ENCODE results near the gene COX6B2. TPM values are rescaled to one million over a fixed set of nuclear protein-coding genes. Genes with fewer than 3 reads are reported as not detected.

The COX6B2 gene
- polyA plus RNA-seq, 1 of the 3 experiments (the other 2 are of a cell fraction), result 0.74 TPM

GRCh38 chr19:55373993-55374757 lies 19.7 kb upstream of the COX6B2 start:
- Histone ChIP-seq H3K9me2 (no peaks in the 10 kb centered on the region), H3F3A (replicated peaks; ENCODE audit: insufficient read depth) (peaks cover 20% of the 10 kb centered on the region), H3K4me3 (ENCODE audit: low read depth in 2 of 2, low read length in 1 of 2) (no peak overlapping the region), H2AFZ (ENCODE audit: low read depth) (peak overlapping the region; percentile 72; the same call in 1 of the 2 replicates), H3K4me1 (ENCODE audit: control insufficient read depth in 1 of 2, insufficient read depth in 2 of 2, low read depth in 1 of 2, low read length in 1 of 2) (peaks cover 25 to 28% of the 10 kb centered on the region in 2 experiments; a peak in 3 of 4 replicates), H3K27me3 (ENCODE audit: insufficient read depth) (no peaks in the 10 kb centered on the region), H3K9ac (peak overlapping the region; percentile 11; the same call in 1 of the 2 replicates), H3K36me3 (replicated peaks in 1 of 2; ENCODE audit: control insufficient read depth in 1 of 2, insufficient read depth in 2 of 2, low read length in 1 of 2) (no peaks in the 10 kb centered on the region), H4K20me1 (ENCODE audit: insufficient read depth) (no peaks in the 10 kb centered on the region), H3K4me2 (peak overlapping the region; percentile 50), H3K79me2 (ENCODE audit: insufficient read depth) (peaks cover 7% of the 10 kb centered on the region), H3K9me3 (no peaks in the 10 kb centered on the region), H3K27ac (ENCODE audit: low read depth in 2 of 2, low read length in 1 of 2) (peak overlapping the region in 1 of 2 experiments; percentile 46; a peak in 2 of 4 replicates)
- CTCF ChIA-PET, result interaction anchor here (0.7 to 3.1 kb wide), 2 partner anchors 10 to 72 kb away, joined by 3 to 12 read pairs; partner anchors contain the start of gene TMEM238
- WGBS (ENCODE audit: low lambda C conversion rate), result 27% methylated on average over 11 of the region's 31 CpGs
- TF ChIP-seq EZH2phosphoT487 (IDR thresholded peaks at IDR 0.05; ENCODE audit: borderline replicate concordance, low read depth) (no peak), MXI1 (IDR thresholded peaks at IDR 0.05; ENCODE audit: low read depth, low read length) (no peak), RAD21 (IDR thresholded peaks at IDR 0.05; ENCODE audit: low read length) (no peak), FOSL2 (IDR thresholded peaks at IDR 0.05; ENCODE audit: borderline replicate concordance, low read depth) (no peak), ELF1 (IDR thresholded peaks at IDR 0.05) (no peak), JUND (IDR thresholded peaks at IDR 0.05) (no peak), EP300 (IDR thresholded peaks at IDR 0.05; ENCODE audit: borderline replicate concordance in 1 of 2, low read depth in 1 of 2, low read length in 1 of 2) (no peak), USF1 (IDR thresholded peaks at IDR 0.05; ENCODE audit: borderline replicate concordance, low read depth) (no peak), TCF12 (IDR thresholded peaks at IDR 0.05) (no peak), NFIC (IDR thresholded peaks at IDR 0.05; ENCODE audit: borderline replicate concordance) (no peak), CTCF (IDR thresholded peaks at IDR 0.05) (no peak), MEF2A (IDR thresholded peaks at IDR 0.05; ENCODE audit: borderline replicate concordance, low read depth) (no peak)
- TF ChIP-seq, protein P1, sequence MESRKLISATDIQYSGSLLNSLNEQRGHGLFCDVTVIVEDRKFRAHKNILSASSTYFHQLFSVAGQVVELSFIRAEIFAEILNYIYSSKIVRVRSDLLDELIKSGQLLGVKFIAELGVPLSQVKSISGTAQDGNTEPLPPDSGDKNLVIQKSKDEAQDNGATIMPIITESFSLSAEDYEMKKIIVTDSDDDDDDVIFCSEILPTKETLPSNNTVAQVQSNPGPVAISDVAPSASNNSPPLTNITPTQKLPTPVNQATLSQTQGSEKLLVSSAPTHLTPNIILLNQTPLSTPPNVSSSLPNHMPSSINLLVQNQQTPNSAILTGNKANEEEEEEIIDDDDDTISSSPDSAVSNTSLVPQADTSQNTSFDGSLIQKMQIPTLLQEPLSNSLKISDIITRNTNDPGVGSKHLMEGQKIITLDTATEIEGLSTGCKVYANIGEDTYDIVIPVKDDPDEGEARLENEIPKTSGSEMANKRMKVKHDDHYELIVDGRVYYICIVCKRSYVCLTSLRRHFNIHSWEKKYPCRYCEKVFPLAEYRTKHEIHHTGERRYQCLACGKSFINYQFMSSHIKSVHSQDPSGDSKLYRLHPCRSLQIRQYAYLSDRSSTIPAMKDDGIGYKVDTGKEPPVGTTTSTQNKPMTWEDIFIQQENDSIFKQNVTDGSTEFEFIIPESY (IDR thresholded peaks at IDR 0.05; ENCODE audit: borderline replicate concordance, low read depth), result no peak
- TF ChIP-seq, protein P2, sequence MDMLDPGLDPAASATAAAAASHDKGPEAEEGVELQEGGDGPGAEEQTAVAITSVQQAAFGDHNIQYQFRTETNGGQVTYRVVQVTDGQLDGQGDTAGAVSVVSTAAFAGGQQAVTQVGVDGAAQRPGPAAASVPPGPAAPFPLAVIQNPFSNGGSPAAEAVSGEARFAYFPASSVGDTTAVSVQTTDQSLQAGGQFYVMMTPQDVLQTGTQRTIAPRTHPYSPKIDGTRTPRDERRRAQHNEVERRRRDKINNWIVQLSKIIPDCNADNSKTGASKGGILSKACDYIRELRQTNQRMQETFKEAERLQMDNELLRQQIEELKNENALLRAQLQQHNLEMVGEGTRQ (IDR thresholded peaks at IDR 0.05; ENCODE audit: borderline replicate concordance, low read depth, low read length), result no peak
- POLR2A ChIA-PET, result no interaction called here
- DNase-seq, result peak; percentile 62
